PC-3 (cell line): ENCODE measurements around the gene ELMOD1. TPM values are rescaled to one million over a fixed set of nuclear protein-coding genes. Genes with fewer than 3 reads are reported as not detected.
A peak's percentile ranks its signal among the peaks of the same experiment; 100 is the strongest.

Source experiments
- ATAC-seq: fragments of 200-7000 bp; cut with Tn5 transposase; 2 replicates; pipeline ENCODE4 v1.9.1; 2020; ENCODE audit warnings: mild to moderate bottlenecking, moderate library complexity
- BruUV-seq: library from RNA; stranded (reverse); fragments of 400-500 nt; replicated peaks from 2 replicates; lab custom pipeline; 2021; lab: Mats Ljungman, UMichigan
- CTCF ChIA-PET: fragments of 300-600 bp; sonication (Branson Sonifier 250); formaldehyde crosslinking; loops from one replicate; lab custom pipeline; 2022; ENCODE audit warnings: antibody characterized with exemption; lab: Charles Lee
- POLR2A ChIA-PET: fragments of 300-600 bp; sonication (Branson Sonifier 250); formaldehyde crosslinking; loops from one replicate; lab custom pipeline; 2022; ENCODE audit warnings: antibody characterized with exemption; ENCODE audit not compliant: unreplicated experiment; lab: Charles Lee
- DNase-seq: peaks from one replicate; pipeline ENCODE4 v3.0.0-alpha.2; 2015
- H2AFZ ChIP-seq: fragments of 300-600 bp; sonication (generic); 2 replicates; pipeline ENCODE4 v1.6.0; 2016; ENCODE audit warnings: antibody characterized with exemption, low read length
- H3F3A ChIP-seq: fragments of 300-600 bp; sonication (generic); one replicate; pipeline ENCODE4 v1.6.0; 2017; ENCODE audit warnings: antibody characterized with exemption, low read length, control low read depth, mild to moderate bottlenecking; ENCODE audit not compliant: unreplicated experiment
- H3K27ac ChIP-seq: fragments of 300-600 bp; sonication (generic); 2 replicates; pipeline ENCODE4 v1.5.1; 2016; ENCODE audit warnings: mild to moderate bottlenecking, low read length
- H3K27me3 ChIP-seq: fragments of 300-600 bp; sonication (generic); 2 replicates; pipeline ENCODE4 v1.6.1; 2016; ENCODE audit warnings: low read length, mixed read lengths
- H3K36me3 ChIP-seq: fragments of 300-600 bp; sonication (generic); 2 replicates; pipeline ENCODE4 v1.6.1; 2016; ENCODE audit warnings: low read depth, mixed run types, low read length, mixed read lengths
- H3K4me1 ChIP-seq: fragments of 300-600 bp; sonication (generic); 2 replicates; pipeline ENCODE4 v1.5.1; 2016; ENCODE audit warnings: low read length; ENCODE audit not compliant: insufficient read depth
- H3K4me2 ChIP-seq: fragments of 300-600 bp; sonication (generic); 2 replicates; pipeline ENCODE4 v1.6.0; 2016; ENCODE audit warnings: low read length
- H3K4me3 ChIP-seq: fragments of 300-600 bp; sonication (generic); 2 replicates; pipeline ENCODE4 v1.5.1; 2016; ENCODE audit warnings: mild to moderate bottlenecking, low read length, mixed read lengths
- H3K79me2 ChIP-seq: fragments of 300-600 bp; sonication (generic); 2 replicates; pipeline ENCODE4 v1.6.1; 2017; ENCODE audit warnings: low read length, mixed read lengths
- H3K9ac ChIP-seq: fragments of 300-600 bp; sonication (generic); 2 replicates; pipeline ENCODE4 v1.6.0; 2016; ENCODE audit warnings: mild to moderate bottlenecking, low read length
- H3K9me2 ChIP-seq: fragments of 300-600 bp; sonication (generic); replicated peaks from 2 replicates; pipeline ENCODE4 v1.6.1; 2016; ENCODE audit warnings: mixed run types, low read length, mixed read lengths
- H3K9me3 ChIP-seq: fragments of 300-600 bp; sonication (generic); 2 replicates; pipeline ENCODE4 v1.6.1; 2016; ENCODE audit warnings: low read length, mixed read lengths
- H4K20me1 ChIP-seq: fragments of 300-600 bp; sonication (generic); 2 replicates; pipeline ENCODE4 v1.6.1; 2016; ENCODE audit warnings: low read length, mixed read lengths
- EZH2 ChIP-seq: fragments of 300-600 bp; sonication (generic); IDR thresholded peaks from one replicate; pipeline ENCODE4 v1.6.1; 2017; ENCODE audit warnings: antibody characterized with exemption, mild to moderate bottlenecking, low read length; ENCODE audit not compliant: unreplicated experiment
- EZH2phosphoT487 ChIP-seq: fragments of 300-600 bp; sonication (generic); IDR thresholded peaks from 2 replicates; pipeline ENCODE4 v1.6.1; 2018; ENCODE audit warnings: mild to moderate bottlenecking, antibody characterized with exemption, low read length, borderline replicate concordance
- intact Hi-C: fragments of 100-400 bp; cut with micrococcal nuclease; formaldehyde crosslinking; loops from 2 replicates; pipeline ENCODE4 v1.9.0; 2023
- total RNA-seq: library from RNA; depleted of rRNA; stranded (reverse); fragments of >200 nt; gene quantifications from 2 replicates; pipeline ENCODE4 v1.2.3, GENCODE V29; 2014
- TF ChIP-seq, protein P1 (sequence below): fragments of 300-600 bp; sonication (generic); conservative IDR thresholded peaks from 2 replicates; pipeline ENCODE4 v1.5.1; 2017; ENCODE audit warnings: antibody characterized with exemption, low read depth, mild to moderate bottlenecking, low read length

Gene ELMOD1
- total RNA-seq, 1 experiment from 2014 or later = not detected

DNA sequence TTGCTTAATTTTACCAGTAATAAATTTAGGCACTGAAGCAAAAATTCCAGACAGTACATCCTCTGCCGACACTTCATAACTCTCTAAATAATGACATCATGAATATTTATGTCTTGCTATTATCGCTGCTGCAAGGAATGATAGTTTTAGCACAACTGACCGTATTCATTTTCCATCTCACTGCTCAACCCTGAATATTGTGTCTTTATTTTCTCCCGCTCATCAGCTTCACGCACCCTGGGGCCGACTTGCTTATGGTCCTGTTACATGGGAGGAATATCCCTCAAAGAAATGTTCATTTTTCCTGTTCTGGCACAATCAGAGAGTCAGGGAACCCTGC, 87.7 kb downstream of the ELMOD1 start:
- no peaks in the 10 kb centered on the region for H3K9me2 ChIP-seq
- H3K4me1 ChIP-seq = no peaks in the 10 kb centered on the region
- no peaks in the 10 kb centered on the region for H4K20me1 ChIP-seq
- H3K4me2 ChIP-seq = no peak overlapping the region
- H3K27ac ChIP-seq = no peak overlapping the region
- no peak overlapping the region for H3K4me3 ChIP-seq
- H3K36me3 ChIP-seq = no peaks in the 10 kb centered on the region
- H3K79me2 ChIP-seq = no peaks in the 10 kb centered on the region
- POLR2A ChIA-PET = no interaction called here
- BruUV-seq = no TSS peak
- H3K27me3 ChIP-seq = peaks cover 75% of the 10 kb centered on the region
- H2AFZ ChIP-seq = no peak overlapping the region
- DNase-seq = no peak
- H3K9me3 ChIP-seq = no peaks in the 10 kb centered on the region
- no peak overlapping the region for H3K9ac ChIP-seq
- ATAC-seq = no peak
- intact Hi-C loops = no loop called here
- H3F3A ChIP-seq = no peaks in the 10 kb centered on the region
- TF ChIP-seq, protein P1, sequence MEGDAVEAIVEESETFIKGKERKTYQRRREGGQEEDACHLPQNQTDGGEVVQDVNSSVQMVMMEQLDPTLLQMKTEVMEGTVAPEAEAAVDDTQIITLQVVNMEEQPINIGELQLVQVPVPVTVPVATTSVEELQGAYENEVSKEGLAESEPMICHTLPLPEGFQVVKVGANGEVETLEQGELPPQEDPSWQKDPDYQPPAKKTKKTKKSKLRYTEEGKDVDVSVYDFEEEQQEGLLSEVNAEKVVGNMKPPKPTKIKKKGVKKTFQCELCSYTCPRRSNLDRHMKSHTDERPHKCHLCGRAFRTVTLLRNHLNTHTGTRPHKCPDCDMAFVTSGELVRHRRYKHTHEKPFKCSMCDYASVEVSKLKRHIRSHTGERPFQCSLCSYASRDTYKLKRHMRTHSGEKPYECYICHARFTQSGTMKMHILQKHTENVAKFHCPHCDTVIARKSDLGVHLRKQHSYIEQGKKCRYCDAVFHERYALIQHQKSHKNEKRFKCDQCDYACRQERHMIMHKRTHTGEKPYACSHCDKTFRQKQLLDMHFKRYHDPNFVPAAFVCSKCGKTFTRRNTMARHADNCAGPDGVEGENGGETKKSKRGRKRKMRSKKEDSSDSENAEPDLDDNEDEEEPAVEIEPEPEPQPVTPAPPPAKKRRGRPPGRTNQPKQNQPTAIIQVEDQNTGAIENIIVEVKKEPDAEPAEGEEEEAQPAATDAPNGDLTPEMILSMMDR = no peak
- no peak for TF ChIP-seq EZH2phosphoT487
- no peak for TF ChIP-seq EZH2
- CTCF ChIA-PET = no interaction called here

DNA sequence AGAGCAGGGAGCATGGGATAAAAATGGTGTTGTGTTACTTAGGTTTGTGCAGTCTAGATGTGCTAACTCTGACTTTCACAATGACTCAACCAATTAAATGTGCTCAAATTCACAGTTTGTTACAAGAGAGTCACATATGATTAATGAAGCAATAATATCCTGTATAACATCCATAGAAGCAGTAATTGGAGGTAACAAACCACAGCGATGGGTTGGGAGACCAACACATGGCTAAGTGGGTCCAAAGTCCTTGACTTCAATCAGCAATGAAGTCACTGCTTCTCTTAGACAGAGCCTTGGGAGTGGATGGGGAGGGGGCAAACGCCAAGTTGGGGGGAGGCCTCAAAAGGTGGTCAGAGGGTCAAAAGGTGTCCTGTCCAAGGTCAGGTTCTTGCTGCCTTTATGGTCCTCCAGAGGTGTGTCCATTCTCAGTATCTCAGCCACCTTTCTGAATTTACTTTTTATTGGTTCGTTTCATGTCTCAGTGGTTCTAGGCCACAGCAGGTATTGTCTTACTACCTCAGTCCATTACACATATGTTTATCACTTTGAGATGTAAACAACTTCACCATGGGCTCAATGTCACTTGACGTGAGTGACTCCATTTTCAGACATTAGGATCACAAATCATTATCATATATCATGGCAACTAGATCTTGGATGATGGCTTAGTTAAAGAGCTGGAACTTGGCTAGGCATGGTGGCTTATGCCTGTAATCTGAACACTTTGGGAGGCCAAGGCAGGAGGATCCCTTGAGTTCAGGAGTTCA, 88.5 kb downstream of the ELMOD1 start:
- DNase-seq (no peak), ATAC-seq (peak; percentile 27; the same call in 1 of the 2 replicates)
- no TSS peak for BruUV-seq
- ChIA-PET POLR2A (interaction anchor here (0.7 kb wide), 1 partner anchor 14 kb away, joined by 7 read pairs; no protein-coding TSS in a partner anchor), CTCF (no interaction called here)
- H3K9me2 ChIP-seq = 0 out of 2 replicates have a peak, but pooled peaks cover 3% of the 10 kb centered on the region
- H3F3A ChIP-seq = no peaks in the 10 kb centered on the region
- no peak overlapping the region for H3K9ac ChIP-seq
- no peak overlapping the region for H3K4me2 ChIP-seq
- no peaks in the 10 kb centered on the region for H3K36me3 ChIP-seq
- no peaks in the 10 kb centered on the region for H3K79me2 ChIP-seq
- intact Hi-C loops = no loop called here
- H4K20me1 ChIP-seq = no peaks in the 10 kb centered on the region
- H3K9me3 ChIP-seq = no peaks in the 10 kb centered on the region
- H3K27ac ChIP-seq = no peak overlapping the region
- peaks cover 68% of the 10 kb centered on the region for H3K27me3 ChIP-seq
- no peaks in the 10 kb centered on the region for H3K4me1 ChIP-seq
- H2AFZ ChIP-seq = no peak overlapping the region
- TF ChIP-seq, protein P1 = no peak
- no peak for TF ChIP-seq EZH2phosphoT487
- TF ChIP-seq EZH2 = no peak
- H3K4me3 ChIP-seq = no peak overlapping the region

DNA sequence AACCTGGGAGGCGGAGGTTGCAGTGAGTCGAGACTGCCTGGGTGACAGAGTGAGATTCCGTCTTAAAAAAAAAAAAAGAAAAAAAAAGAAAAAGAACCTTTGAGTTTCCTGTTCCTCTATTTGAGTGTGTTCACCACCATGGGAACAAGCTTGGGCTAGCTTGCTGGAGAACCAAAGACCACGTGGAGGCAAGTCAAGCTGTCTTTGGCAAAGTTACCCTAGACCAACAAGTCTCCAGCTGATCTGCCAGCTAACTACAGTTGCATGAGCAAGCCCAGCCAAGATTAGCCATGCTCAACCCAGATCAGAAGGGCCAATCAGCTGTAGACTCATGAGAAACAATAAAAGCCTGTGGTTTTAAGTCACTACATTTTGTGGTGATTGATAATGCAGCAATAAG, 91.2 kb downstream of the ELMOD1 start:
- H3K27me3 ChIP-seq = peaks cover 42% of the 10 kb centered on the region
- no peaks in the 10 kb centered on the region for H3F3A ChIP-seq
- DNase-seq (no peak), ATAC-seq (no peak)
- CTCF ChIA-PET = no interaction called here
- no peak overlapping the region for H3K4me2 ChIP-seq
- no peaks in the 10 kb centered on the region for H3K79me2 ChIP-seq
- no TSS peak for BruUV-seq
- no peaks in the 10 kb centered on the region for H3K36me3 ChIP-seq
- no peak overlapping the region for H3K27ac ChIP-seq
- H2AFZ ChIP-seq = no peak overlapping the region
- H3K4me3 ChIP-seq = no peak overlapping the region
- H3K9me2 ChIP-seq = 0 out of 2 replicates have a peak, but pooled peaks cover 3% of the 10 kb centered on the region
- TF ChIP-seq EZH2 (no peak), EZH2phosphoT487 (no peak)
- TF ChIP-seq, protein P1 = no peak
- H4K20me1 ChIP-seq = no peaks in the 10 kb centered on the region
- POLR2A ChIA-PET = no interaction called here
- H3K4me1 ChIP-seq = no peaks in the 10 kb centered on the region
- intact Hi-C loops = no loop called here
- no peak overlapping the region for H3K9ac ChIP-seq
- H3K9me3 ChIP-seq = no peaks in the 10 kb centered on the region
